ENCODE results near the gene MYOZ3. TPM values are rescaled to one million over a fixed set of nuclear protein-coding genes. Genes with fewer than 3 reads are reported as not detected.

The MYOZ3 gene
- polyA plus RNA-seq (not detected in 2 replicates), polyA minus RNA-seq (not detected in 2 replicates)

GRCh38 chr5:150661086-150661485, at the start of gene MYOZ3:
Gene MYOZ3, plus strand, starts transcription at chr5:150661251. Its CDS starts 1,691 bp downstream, at chr5:150662942.
- Histone ChIP-seq H2AFZ (ENCODE audit: low read depth, low read length) (no peak within 1 kb of the TSS), H3K36me3 (ENCODE audit: insufficient read depth, low read length) (no peaks in the 10 kb centered on the region), H3F3A (ENCODE audit: insufficient read depth, low read length, poor library complexity, severe bottlenecking) (no peaks in the 10 kb centered on the region), H3K27me3 (ENCODE audit: insufficient read depth, low read depth, low read length) (no peaks in the 10 kb centered on the region), H3K27ac (ENCODE audit: low read length) (no peak within 1 kb of the TSS), H3K79me2 (replicated peaks; ENCODE audit: insufficient read depth, low read length) (no peaks in the 10 kb centered on the region), H4K20me1 (ENCODE audit: insufficient read depth) (no peaks in the 10 kb centered on the region), H3K9ac (ENCODE audit: low read length) (no peak within 1 kb of the TSS), H3K4me2 (ENCODE audit: low read length) (no peak within 1 kb of the TSS), H3K4me3 (ENCODE audit: low read length) (no peak within 1 kb of the TSS), H3K9me3 (ENCODE audit: low read length) (no peaks in the 10 kb centered on the region), H3K9me2 (ENCODE audit: insufficient read depth, low read length) (no peaks in the 10 kb centered on the region)
- TF ChIP-seq MXI1 (conservative IDR thresholded peaks at IDR 0.05; ENCODE audit: poor library complexity, severe bottlenecking), result no peak
- TF ChIP-seq SMC3 (conservative IDR thresholded peaks at IDR 0.05; ENCODE audit: poor library complexity), result no peak
- no peak for TF ChIP-seq EZH2 (IDR thresholded peaks at IDR 0.05; ENCODE audit: borderline replicate concordance, insufficient read depth, low read length, poor library complexity, severe bottlenecking)
- TF ChIP-seq REST (IDR thresholded peaks at IDR 0.05; ENCODE audit: borderline replicate concordance), result no peak

GRCh38 chr5:150612405-150612804, 48.6 kb upstream of the MYOZ3 start:
- Histone ChIP-seq H3K27ac (ENCODE audit: low read length) (no peak overlapping the region), H3F3A (ENCODE audit: insufficient read depth, low read length, poor library complexity, severe bottlenecking) (no peaks in the 10 kb centered on the region)

More at GRCh38 chr5:150612405-150612804, 48.6 kb upstream of the MYOZ3 start:
- H3K79me2 ChIP-seq (replicated peaks; ENCODE audit: insufficient read depth, low read length), result no peaks in the 10 kb centered on the region
- H4K20me1 ChIP-seq (ENCODE audit: insufficient read depth), result no peaks in the 10 kb centered on the region
- no peak overlapping the region for H3K9ac ChIP-seq (ENCODE audit: low read length)
- no peak overlapping the region for H2AFZ ChIP-seq (ENCODE audit: low read depth, low read length)
- H3K4me2 ChIP-seq (ENCODE audit: low read length), result no peak overlapping the region
- H3K9me3 ChIP-seq (ENCODE audit: low read length), result no peaks in the 10 kb centered on the region
- H3K36me3 ChIP-seq (ENCODE audit: insufficient read depth, low read length), result no peaks in the 10 kb centered on the region
- no peak for TF ChIP-seq RAD21 (conservative IDR thresholded peaks at IDR 0.05)
- no peak for TF ChIP-seq TAF1 (IDR thresholded peaks at IDR 0.05; ENCODE audit: low read depth)
- TF ChIP-seq REST (IDR thresholded peaks at IDR 0.05; ENCODE audit: borderline replicate concordance), result no peak
- TF ChIP-seq CTCF (IDR thresholded peaks at IDR 0.05; ENCODE audit: poor library complexity, severe bottlenecking), result no peak
- no peak for TF ChIP-seq POLR2AphosphoS5 (IDR thresholded peaks at IDR 0.05)
- TF ChIP-seq SMC3 (conservative IDR thresholded peaks at IDR 0.05; ENCODE audit: poor library complexity), result no peak
- no peak for TF ChIP-seq EP300 (conservative IDR thresholded peaks at IDR 0.05; ENCODE audit: poor library complexity, severe bottlenecking)
- no peak for TF ChIP-seq MXI1 (conservative IDR thresholded peaks at IDR 0.05; ENCODE audit: poor library complexity, severe bottlenecking)
- no peak for TF ChIP-seq EZH2 (IDR thresholded peaks at IDR 0.05; ENCODE audit: borderline replicate concordance, insufficient read depth, low read length, poor library complexity, severe bottlenecking)
- no peaks in the 10 kb centered on the region for H3K9me2 ChIP-seq (ENCODE audit: insufficient read depth, low read length)
- H3K4me3 ChIP-seq (ENCODE audit: low read length), result no peak overlapping the region
- H3K27me3 ChIP-seq (ENCODE audit: insufficient read depth, low read depth, low read length), result no peaks in the 10 kb centered on the region
